MM.1S (cell line): ENCODE data around the gene KCNQ5.

ENCODE experiments used
- DNase-seq: peaks from one replicate; pipeline ENCODE4 v3.0.0-alpha.2; 2015
- H2AFZ ChIP-seq: fragments of 300-600 bp; sonication (generic); 2 replicates; pipeline ENCODE4 v1.6.0; 2016; ENCODE audit warnings: antibody characterized with exemption, low read length
- H3F3A ChIP-seq: fragments of 300-600 bp; sonication (generic); 2 replicates; pipeline ENCODE4 v1.6.1; 2016; ENCODE audit warnings: mild to moderate bottlenecking, antibody characterized with exemption, low read length, moderate library complexity, mixed read lengths; ENCODE audit not compliant: insufficient read depth
- H3K27ac ChIP-seq: fragments of 300-600 bp; sonication (generic); 2 replicates; pipeline ENCODE4 v1.5.1; 2016; ENCODE audit warnings: mild to moderate bottlenecking, low read length
- H3K27me3 ChIP-seq: fragments of 300-600 bp; sonication (generic); replicated peaks from 2 replicates; pipeline ENCODE4 v1.6.0; 2016; ENCODE audit warnings: low read length; ENCODE audit not compliant: insufficient read depth
- H3K36me3 ChIP-seq: fragments of 300-600 bp; sonication (generic); replicated peaks from 2 replicates; pipeline ENCODE4 v1.6.1; 2016; ENCODE audit warnings: mild to moderate bottlenecking, low read length, mixed read lengths; ENCODE audit not compliant: insufficient read depth
- H3K4me1 ChIP-seq: fragments of 300-600 bp; sonication (generic); 2 replicates; pipeline ENCODE4 v1.6.1; 2016; ENCODE audit warnings: low read length, mixed read lengths
- H3K4me2 ChIP-seq: fragments of 300-600 bp; sonication (generic); 2 replicates; pipeline ENCODE4 v1.6.0; 2016; ENCODE audit warnings: low read depth, low read length
- H3K4me3 ChIP-seq: fragments of 300-600 bp; sonication (generic); 2 replicates; pipeline ENCODE4 v1.5.1; 2016; ENCODE audit warnings: low read length, mixed read lengths
- H3K79me2 ChIP-seq: fragments of 300-600 bp; sonication (generic); 2 replicates; pipeline ENCODE4 v1.6.1; 2016; ENCODE audit warnings: mixed run types, low read length, mixed read lengths
- H3K9ac ChIP-seq: fragments of 300-600 bp; sonication (generic); 2 replicates; pipeline ENCODE4 v1.6.1; 2016; ENCODE audit warnings: low read length, mixed read lengths
- H3K9me2 ChIP-seq: fragments of 300-600 bp; sonication (generic); replicated peaks from 2 replicates; pipeline ENCODE4 v1.6.1; 2016; ENCODE audit warnings: mild to moderate bottlenecking, low read length, mixed read lengths; ENCODE audit not compliant: insufficient read depth
- H3K9me3 ChIP-seq: fragments of 300-600 bp; sonication (generic); replicated peaks from 2 replicates; pipeline ENCODE4 v1.6.1; 2016; ENCODE audit warnings: mild to moderate bottlenecking, low read length, mixed read lengths; ENCODE audit not compliant: insufficient read depth
- H4K20me1 ChIP-seq: fragments of 300-600 bp; sonication (generic); 2 replicates; pipeline ENCODE4 v1.6.1; 2016; ENCODE audit warnings: mild to moderate bottlenecking, low read length, moderate library complexity, mixed read lengths; ENCODE audit not compliant: insufficient read depth
- EZH2 ChIP-seq: fragments of 300-600 bp; sonication (generic); optimal IDR thresholded peaks from 2 replicates; pipeline ENCODE3; 2017; ENCODE audit warnings: low read depth, mild to moderate bottlenecking, antibody characterized with exemption, low read length, mixed read lengths
- EZH2phosphoT487 ChIP-seq: fragments of 300-600 bp; sonication (generic); IDR thresholded peaks from 2 replicates; pipeline ENCODE4 v1.6.1; 2018; ENCODE audit warnings: antibody characterized with exemption, low read length
- TF ChIP-seq, protein P1 (sequence below): fragments of 300-600 bp; sonication (generic); IDR thresholded peaks from 2 replicates; pipeline ENCODE4 v1.5.1; 2016; ENCODE audit warnings: antibody characterized with exemption, low read length, mixed read lengths

The KCNQ5 gene

DNA sequence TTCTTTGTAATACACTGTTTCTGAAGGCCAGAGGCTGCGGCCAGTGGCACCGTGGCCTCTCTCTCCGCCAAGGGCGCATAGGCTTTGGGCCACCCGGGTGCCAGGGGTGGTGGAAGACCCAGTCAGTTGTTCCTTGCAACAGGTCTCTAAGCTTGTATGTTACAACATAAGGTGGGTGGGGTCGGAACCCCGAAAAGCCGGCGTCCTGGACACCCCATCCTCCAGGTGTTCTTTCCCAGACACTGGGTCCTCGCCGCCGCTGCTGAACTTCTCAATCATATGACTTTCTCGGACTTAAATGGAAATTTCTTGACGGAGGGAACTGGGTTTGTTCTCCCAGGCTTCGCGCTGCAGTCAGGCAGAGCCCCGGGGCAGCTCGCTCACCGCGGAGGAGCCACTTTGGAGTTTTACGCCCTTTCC, 983 bp upstream of the KCNQ5 start:
- H2AFZ ChIP-seq, result peak overlapping the region; percentile 95
- H3K9ac ChIP-seq, result peak overlapping the region; percentile 90; the same call in 1 of the 2 replicates
- H3K4me1 ChIP-seq, result peaks cover 20% of the 10 kb centered on the region
- H3K36me3 ChIP-seq, result no peaks in the 10 kb centered on the region
- no peaks in the 10 kb centered on the region for H3K9me3 ChIP-seq
- no peak for TF ChIP-seq EZH2phosphoT487
- TF ChIP-seq EZH2, result no peak
- TF ChIP-seq, protein P1, sequence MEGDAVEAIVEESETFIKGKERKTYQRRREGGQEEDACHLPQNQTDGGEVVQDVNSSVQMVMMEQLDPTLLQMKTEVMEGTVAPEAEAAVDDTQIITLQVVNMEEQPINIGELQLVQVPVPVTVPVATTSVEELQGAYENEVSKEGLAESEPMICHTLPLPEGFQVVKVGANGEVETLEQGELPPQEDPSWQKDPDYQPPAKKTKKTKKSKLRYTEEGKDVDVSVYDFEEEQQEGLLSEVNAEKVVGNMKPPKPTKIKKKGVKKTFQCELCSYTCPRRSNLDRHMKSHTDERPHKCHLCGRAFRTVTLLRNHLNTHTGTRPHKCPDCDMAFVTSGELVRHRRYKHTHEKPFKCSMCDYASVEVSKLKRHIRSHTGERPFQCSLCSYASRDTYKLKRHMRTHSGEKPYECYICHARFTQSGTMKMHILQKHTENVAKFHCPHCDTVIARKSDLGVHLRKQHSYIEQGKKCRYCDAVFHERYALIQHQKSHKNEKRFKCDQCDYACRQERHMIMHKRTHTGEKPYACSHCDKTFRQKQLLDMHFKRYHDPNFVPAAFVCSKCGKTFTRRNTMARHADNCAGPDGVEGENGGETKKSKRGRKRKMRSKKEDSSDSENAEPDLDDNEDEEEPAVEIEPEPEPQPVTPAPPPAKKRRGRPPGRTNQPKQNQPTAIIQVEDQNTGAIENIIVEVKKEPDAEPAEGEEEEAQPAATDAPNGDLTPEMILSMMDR, result no peak
- H3K79me2 ChIP-seq, result peaks cover 34% of the 10 kb centered on the region
- H3K4me3 ChIP-seq, result peak overlapping the region; percentile 92
- H3K9me2 ChIP-seq, result no peaks in the 10 kb centered on the region
- H3F3A ChIP-seq, result peaks cover 28% of the 10 kb centered on the region
- H3K27ac ChIP-seq, result peak overlapping the region; percentile 30; the same call in 1 of the 2 replicates
- no peaks in the 10 kb centered on the region for H3K27me3 ChIP-seq
- peak overlapping the region; percentile 98 for H3K4me2 ChIP-seq
- DNase-seq, result no peak
- H4K20me1 ChIP-seq, result no peaks in the 10 kb centered on the region

DNA sequence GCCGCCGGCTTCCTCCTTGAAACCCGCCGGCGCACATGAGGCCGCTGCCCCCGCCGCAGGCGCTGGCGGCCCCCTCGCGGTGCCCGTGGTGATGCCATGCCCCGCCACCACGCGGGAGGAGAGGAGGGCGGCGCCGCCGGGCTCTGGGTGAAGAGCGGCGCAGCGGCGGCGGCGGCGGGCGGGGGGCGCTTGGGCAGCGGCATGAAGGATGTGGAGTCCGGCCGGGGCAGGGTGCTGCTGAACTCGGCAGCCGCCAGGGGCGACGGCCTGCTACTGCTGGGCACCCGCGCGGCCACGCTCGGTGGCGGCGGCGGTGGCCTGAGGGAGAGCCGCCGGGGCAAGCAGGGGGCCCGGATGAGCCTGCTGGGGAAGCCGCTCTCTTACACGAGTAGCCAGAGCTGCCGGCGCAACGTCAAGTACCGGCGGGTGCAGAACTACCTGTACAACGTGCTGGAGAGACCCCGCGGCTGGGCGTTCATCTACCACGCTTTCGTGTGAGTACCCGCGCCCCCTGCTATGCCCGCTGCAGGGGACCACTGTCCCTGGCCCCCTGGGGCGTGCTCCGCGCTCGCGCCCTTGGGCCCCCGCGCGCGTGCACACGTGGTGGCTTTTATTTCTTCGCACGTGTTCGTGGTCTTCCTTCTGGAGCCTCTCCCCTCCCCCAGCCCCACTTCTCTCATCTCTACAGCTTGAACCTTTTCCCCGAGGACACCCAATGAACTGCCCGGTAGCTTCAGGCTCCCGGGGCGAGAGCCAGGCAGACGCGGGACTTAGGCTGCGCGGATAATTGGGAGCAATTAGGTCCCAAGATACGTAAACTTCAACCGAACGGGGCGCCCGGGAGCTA, 453 bp downstream of the KCNQ5 start:
- Histone ChIP-seq H3K4me1 (peaks cover 23% of the 10 kb centered on the region), H3K27ac (peak overlapping the region; percentile 58), H2AFZ (peak overlapping the region; percentile 98), H3K79me2 (peaks cover 49% of the 10 kb centered on the region), H4K20me1 (no peaks in the 10 kb centered on the region), H3F3A (peaks cover 28% of the 10 kb centered on the region), H3K9me2 (no peaks in the 10 kb centered on the region), H3K4me3 (peak overlapping the region; percentile 92), H3K9me3 (no peaks in the 10 kb centered on the region), H3K36me3 (no peaks in the 10 kb centered on the region), H3K27me3 (no peaks in the 10 kb centered on the region), H3K9ac (peak overlapping the region; percentile 90), H3K4me2 (peak overlapping the region; percentile 98)
- DNase-seq, result peak; percentile 73
- TF ChIP-seq, protein P1, result no peak; the same call in none of the 2 replicates
- TF ChIP-seq EZH2phosphoT487, result no peak
- no peak for TF ChIP-seq EZH2

DNA sequence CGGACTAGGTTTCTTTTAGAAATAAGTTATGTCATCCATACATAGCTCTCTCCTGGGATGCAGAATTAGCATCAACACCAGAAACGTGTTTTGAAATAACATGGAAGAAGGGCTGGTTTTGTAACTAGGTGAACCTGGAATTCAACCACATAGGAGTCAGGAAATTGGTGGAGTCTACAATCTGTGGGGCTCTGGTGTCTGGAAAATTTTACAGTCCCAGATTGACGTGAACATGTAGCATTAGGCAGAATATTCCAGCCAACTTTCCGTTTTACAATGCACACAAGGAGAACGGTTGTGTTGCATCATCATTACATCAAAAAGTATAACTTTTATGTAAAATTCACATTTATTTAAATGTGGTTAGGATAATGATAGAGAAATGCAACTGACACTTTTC, 1.9 kb downstream of the KCNQ5 start:
- no peaks in the 10 kb centered on the region for H3K9me2 ChIP-seq
- H3K27me3 ChIP-seq, result no peaks in the 10 kb centered on the region
- no peak overlapping the region for H3K27ac ChIP-seq
- H3K36me3 ChIP-seq, result no peaks in the 10 kb centered on the region
- peaks cover 62% of the 10 kb centered on the region for H3K79me2 ChIP-seq
- peaks cover 23% of the 10 kb centered on the region for H3K4me1 ChIP-seq
- no peak overlapping the region for H2AFZ ChIP-seq
- peak overlapping the region; percentile 90; the same call in 1 of the 2 replicates for H3K9ac ChIP-seq
- DNase-seq, result no peak
- H3F3A ChIP-seq, result peaks cover 28% of the 10 kb centered on the region
- TF ChIP-seq EZH2 (no peak), EZH2phosphoT487 (no peak)
- TF ChIP-seq, protein P1, result no peak
- peak overlapping the region; percentile 86 for H3K4me2 ChIP-seq
- no peaks in the 10 kb centered on the region for H3K9me3 ChIP-seq
- H4K20me1 ChIP-seq, result no peaks in the 10 kb centered on the region
- H3K4me3 ChIP-seq, result peak overlapping the region; percentile 92
